GM19099 (cell line): ENCODE measurements around the gene EYS.

Experiments used
- POLR2A ChIP-seq: IDR thresholded peaks from 3 replicates; pipeline ENCODE4 v1.6.1; 2011; ENCODE audit warnings: low read depth; ENCODE audit not compliant: insufficient read length; ENCODE audit errors: extremely low read depth

EYS gene

DNA sequence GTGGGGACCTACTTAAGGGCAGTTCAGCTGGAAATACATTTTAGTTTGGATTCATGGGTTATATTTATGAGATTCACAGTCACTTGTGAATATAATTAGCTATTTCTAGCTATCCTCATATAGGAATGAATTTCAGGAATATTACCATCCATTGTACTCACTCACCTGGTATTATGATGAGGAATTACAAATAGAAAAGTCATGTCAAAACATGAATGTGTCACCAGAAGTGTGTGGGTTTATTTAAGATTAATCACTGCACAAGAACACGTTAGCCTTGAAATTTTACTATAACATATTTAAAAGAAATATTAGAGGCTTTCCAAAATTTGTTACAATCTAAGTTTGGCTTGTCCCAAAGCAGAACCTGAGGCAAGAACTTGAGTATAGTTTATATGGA, 1560.9 kb downstream of the EYS start:
- no peak for TF ChIP-seq POLR2A

DNA sequence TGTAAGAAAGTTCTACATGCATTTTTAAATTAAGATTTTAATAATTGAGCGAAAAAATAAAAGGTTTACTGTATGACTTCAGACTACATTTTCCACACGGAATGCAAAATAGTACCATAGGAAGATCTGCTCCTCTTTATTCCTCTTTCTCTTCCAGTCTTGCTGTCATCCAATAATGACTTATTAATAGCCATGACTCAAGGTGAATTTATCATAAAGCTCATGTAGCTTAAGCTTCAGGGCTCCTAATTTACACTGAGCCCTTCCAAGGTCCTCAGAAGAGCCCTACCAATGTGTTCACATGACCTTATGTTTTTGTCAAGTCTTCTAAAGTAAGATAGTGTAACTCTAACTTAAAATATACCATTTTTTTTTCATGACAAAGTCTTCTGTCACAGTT, 1561.4 kb downstream of the EYS start:
- no peak for TF ChIP-seq POLR2A

- no peak for TF ChIP-seq POLR2A
Observed at GRCh38 chr6:64143101-64143500, 1563.9 kb downstream of the EYS start.

DNA sequence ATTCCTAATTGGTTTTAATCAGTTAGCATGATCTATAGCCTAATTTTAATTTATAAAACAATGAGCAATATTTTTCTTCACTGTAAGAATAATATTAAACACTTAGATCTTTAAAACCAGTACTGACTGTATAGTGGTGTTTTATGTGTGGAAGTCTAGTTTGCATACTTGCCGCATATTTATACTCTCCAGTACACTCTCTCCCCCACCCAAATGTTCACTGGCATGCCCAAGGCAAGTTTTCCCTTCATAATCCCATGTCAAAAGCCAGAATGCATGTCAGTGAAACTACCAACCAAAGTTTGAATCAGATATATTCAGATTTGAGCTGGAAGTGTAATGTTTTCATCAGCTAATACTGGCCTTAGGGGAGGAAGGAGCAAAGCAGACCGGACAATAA, 1565.3 kb downstream of the EYS start:
- no peak for TF ChIP-seq POLR2A

- no peak for TF ChIP-seq POLR2A
Observed at GRCh38 chr6:64128301-64129024, 1578.6 kb downstream of the EYS start.

DNA sequence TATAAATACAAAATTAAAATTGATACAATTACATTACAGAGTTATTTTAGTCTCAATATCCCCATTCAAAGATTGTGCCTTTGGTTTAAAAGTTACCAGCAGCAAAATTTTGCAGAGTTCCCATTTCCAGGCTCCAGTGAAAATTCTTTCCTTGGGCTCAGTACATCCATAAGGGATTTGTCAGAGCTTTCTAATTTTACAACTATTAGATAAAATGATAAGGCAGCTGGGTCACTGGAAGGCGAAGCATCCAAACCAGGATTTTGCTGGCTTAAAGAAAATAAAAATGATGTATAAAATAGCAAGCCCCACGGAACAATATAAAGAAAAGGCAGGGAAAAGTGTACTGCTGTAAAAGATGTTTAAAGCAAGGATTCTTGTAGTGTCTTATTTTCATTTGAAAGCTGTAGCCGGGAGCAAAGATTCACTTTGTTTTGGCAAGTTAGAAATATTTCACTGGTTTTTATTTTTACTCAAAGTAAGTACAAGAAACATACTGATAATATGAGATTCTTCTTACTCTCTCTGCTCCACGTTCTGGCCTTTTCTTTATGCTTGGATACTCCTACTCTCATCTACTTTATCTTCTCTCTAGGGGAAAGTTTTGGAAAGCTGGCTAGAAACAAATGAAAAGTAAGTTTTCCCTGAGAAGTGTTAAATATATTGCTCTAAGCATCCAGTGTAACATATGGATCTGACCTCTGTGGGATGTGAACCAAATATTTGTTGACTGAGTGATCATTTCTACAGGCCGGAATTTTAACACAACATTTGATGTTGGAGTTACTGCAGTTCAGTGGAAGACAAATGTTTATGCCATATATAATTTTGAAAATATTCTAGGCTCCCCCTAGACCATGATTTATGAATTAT, 1583.0 kb downstream of the EYS start:
- TF ChIP-seq POLR2A, result no peak

GRCh38 chr6:64122712-64123375, 1584.2 kb downstream of the EYS start:
- TF ChIP-seq POLR2A, result no peak

DNA sequence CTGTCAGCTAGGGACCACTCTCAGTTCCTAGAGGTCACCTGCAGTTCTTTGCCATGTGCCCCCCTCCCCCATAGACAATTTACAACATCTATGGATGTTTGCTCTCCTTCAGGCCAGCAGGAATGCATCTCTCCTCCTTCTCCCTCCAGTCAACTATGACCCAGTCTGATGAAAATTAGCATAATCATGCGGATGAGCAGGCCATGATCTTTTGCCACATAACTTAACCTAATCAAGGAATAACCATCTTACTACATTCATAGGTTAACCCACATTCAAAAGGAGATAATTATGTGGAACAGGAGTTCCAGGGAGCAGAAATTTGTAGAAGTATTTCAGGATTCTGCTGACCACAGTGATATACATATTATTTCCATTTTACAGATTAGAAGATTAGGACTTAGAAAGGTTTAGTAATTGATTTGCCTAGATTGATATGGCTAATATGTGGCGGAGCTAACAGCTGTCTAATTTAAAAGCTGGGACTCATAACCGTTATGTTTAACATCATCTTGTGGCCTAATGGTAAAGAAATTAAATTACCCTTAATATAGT, 1585.9 kb downstream of the EYS start:
- TF ChIP-seq POLR2A, result no peak

DNA sequence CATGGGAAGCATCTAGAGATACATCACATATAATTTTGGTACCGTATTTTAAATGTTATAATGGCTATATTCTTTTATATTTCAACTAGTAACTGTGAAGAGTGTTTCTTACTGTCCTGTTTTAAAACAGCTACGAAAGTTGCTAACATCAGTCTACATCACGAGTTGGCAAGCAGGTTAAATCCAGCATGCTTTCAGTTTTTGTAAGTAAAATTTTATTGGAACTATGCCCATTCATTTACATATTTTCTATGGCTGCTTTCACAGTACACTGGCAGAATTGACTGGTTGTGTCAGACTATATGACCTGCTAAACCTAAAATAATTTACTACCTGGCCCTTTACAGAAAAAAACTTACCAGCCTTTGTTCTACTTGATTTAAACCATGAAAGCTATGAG, 1593.3 kb downstream of the EYS start:
- no peak for TF ChIP-seq POLR2A

GRCh38 chr6:64104051-64104450, 1603.0 kb downstream of the EYS start:
- no peak for TF ChIP-seq POLR2A

DNA sequence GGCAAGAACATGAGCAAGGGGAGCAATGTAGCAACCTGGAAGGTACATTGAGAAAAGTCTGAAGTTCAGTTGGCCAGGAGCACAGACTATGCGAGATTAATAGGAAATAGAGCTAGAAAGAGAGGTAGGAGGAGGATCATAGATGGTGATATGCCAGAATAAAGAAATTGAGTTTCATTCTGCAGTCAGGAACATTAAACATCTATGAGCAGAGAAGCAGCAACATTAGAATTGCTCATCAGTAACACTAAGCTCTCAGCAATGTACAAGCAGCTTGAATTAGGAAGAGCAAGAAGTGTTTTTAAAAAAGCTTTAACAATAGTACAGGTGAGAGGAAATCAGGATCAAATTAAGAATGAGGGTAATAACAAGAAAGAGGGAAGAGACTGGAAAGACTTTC, 1603.5 kb downstream of the EYS start:
- no peak for TF ChIP-seq POLR2A

GRCh38 chr6:64100702-64101303, 1606.2 kb downstream of the EYS start:
- TF ChIP-seq POLR2A, result no peak

DNA sequence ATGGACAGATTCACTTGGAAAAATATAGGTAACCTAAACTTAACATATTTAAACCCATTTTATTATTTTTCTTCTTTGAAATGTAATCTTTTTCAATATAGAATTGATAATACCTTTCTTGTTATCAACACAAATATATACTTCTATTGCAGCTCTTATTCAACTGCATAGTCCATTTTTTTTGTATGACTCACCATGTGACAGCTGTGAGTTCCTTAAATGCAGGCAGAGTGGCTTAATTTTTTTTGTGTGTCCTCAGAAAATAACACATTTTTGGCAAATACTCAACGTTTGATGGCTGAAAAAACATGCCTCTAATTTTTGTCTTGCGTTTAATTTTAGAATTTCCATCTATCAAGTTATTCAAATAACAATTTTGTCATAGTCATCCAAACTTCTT, 1616.7 kb downstream of the EYS start:
- TF ChIP-seq POLR2A, result no peak

DNA sequence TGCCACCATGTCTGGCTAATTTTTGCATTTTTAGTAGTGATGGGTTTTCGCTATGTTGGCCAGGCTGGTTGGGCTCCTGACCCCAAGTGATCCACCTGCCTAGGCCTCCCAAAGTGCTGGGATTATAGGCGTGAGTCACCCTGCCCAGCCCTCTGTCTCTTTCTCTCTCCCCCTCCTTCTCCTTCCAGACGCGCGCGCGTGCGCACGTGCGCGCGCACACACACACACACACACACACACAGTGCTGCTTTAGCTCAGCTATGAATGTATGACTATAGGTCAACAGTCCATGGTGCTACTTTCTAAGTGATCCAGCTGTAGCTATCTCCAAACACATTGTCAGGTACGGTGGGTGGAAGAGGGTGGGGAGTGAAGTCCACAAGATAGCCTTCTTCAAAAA, 1621.9 kb downstream of the EYS start:
- no peak for TF ChIP-seq POLR2A

DNA sequence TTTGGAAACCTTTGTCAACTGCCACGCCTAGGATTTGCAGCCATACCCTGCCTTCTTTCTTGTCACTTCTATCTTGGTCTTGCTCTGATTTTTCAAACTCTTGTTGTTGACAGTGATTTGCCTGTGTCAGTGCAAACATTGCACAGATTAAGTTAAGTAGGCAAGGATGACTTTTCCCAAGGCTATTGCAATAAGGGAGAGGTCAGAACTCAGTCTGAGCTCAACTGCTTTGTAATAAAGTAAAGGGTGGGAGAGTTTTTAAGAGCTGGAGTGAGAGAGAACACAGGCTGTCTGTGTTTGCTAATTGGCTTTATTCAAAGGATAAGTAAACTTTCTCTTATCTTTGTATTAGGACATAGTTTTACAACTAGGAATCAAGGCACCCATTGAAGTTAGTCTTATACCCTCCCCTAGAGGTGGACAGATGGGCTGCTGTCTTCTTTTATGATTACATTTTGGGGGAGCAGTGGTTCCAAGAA, 1622.8 kb downstream of the EYS start:
- TF ChIP-seq POLR2A, result no peak
